Central memory CD8-positive, alpha-beta T cell (primary cell): Measurements from ENCODE around the gene CXorf49B.
"Not testable (repeated sequence)": the region's sequence is repeated elsewhere in the genome, so short reads cannot be mapped to it uniquely, and the experiment has no call there.

Experiments used
- ATAC-seq: fragments of 150-1000 bp; cut with Tn5 transposase; replicated peaks from 2 replicates; pipeline ENCODE4 v1.10.0; 2022; ENCODE audit warnings: mild to moderate bottlenecking, moderate FRiP score, moderate number of reproducible peaks; ENCODE audit not compliant: poor library complexity, severe bottlenecking; ENCODE audit errors: extremely low read depth
- DNase-seq, 2 donors: peaks; one replicate each; pipeline ENCODE4 v3.0.0; 2021; ENCODE audit warnings: low spot score in 2 of 2
- H3K27ac Mint-ChIP-seq: one replicate; pipeline ENCODE4 v1.8.0; 2022; ENCODE audit warnings: low read depth, mild to moderate bottlenecking, moderate library complexity, mixed read lengths
- H3K27me3 Mint-ChIP-seq: one replicate; pipeline ENCODE4 v1.8.0; 2022; ENCODE audit warnings: mixed read lengths
- H3K36me3 Mint-ChIP-seq: one replicate; pipeline ENCODE4 v1.8.0; 2022; ENCODE audit warnings: mild to moderate bottlenecking, moderate library complexity, mixed read lengths; ENCODE audit not compliant: insufficient read depth
- H3K4me1 Mint-ChIP-seq: one replicate; pipeline ENCODE4 v1.8.0; 2022; ENCODE audit warnings: mixed read lengths
- H3K4me3 Mint-ChIP-seq: one replicate; pipeline ENCODE4 v1.8.0; 2022; ENCODE audit warnings: mild to moderate bottlenecking, moderate library complexity, mixed read lengths
- H3K9me3 Mint-ChIP-seq: one replicate; pipeline ENCODE4 v1.8.0; 2022; ENCODE audit warnings: mixed read lengths

Gene CXorf49B

GRCh38 chrX:71763049-71763448, at the start of gene CXorf49B:
TSS of gene CXorf49B (plus strand) at chrX:71763349. CDS start at chrX:71763424, 75 bp downstream.
- not testable (repeated sequence) for H3K36me3 Mint-ChIP-seq, H3K27me3 Mint-ChIP-seq, DNase-seq, H3K27ac Mint-ChIP-seq, H3K9me3 Mint-ChIP-seq, H3K4me1 Mint-ChIP-seq, H3K4me3 Mint-ChIP-seq, ATAC-seq

- not testable (repeated sequence) for H3K36me3 Mint-ChIP-seq, H3K4me3 Mint-ChIP-seq, H3K27ac Mint-ChIP-seq, H3K9me3 Mint-ChIP-seq, H3K27me3 Mint-ChIP-seq, H3K4me1 Mint-ChIP-seq, ATAC-seq, DNase-seq
Observed at GRCh38 chrX:71714064-71714463, 49.1 kb upstream of the CXorf49B start.

- not testable (repeated sequence) for H3K27me3 Mint-ChIP-seq, ATAC-seq, H3K4me1 Mint-ChIP-seq, H3K4me3 Mint-ChIP-seq, H3K27ac Mint-ChIP-seq, H3K36me3 Mint-ChIP-seq, DNase-seq, H3K9me3 Mint-ChIP-seq
Observed at GRCh38 chrX:71715551-71715950, 47.6 kb upstream of the CXorf49B start.

GRCh38 chrX:71716323-71716722, 46.8 kb upstream of the CXorf49B start:
- not testable (repeated sequence) for H3K27ac Mint-ChIP-seq

DNA sequence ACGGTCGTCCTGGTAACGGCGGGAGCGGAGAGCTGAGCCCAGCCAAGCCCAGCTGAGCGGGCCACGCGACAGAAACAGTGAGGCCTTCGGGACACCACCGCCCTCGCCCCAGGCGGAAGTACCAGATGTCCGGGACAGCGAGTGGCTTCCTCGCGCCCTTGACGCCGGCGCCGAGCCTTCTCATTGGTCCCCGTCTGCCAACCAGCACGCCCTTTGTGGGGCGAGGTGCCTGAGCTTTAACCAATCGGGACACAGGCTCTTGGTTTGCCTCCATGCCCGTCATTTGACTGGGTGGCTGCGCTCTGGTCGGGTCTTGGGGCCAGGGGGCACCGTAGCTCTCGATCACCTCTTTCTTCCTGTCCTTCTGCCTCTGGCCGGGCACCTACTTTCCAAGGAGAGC, 45.0 kb upstream of the CXorf49B start, which contains the start of gene CXorf49:
TSS of gene CXorf49 (minus strand) at position 101 of the 400 bp plus-strand sequence. CDS start 134 bp downstream, outside the sequence.
- H3K4me3 Mint-ChIP-seq, H3K27me3 Mint-ChIP-seq, DNase-seq, H3K27ac Mint-ChIP-seq, ATAC-seq, H3K4me1 Mint-ChIP-seq, H3K36me3 Mint-ChIP-seq, H3K9me3 Mint-ChIP-seq: not testable (repeated sequence)

More at GRCh38 chrX:71716323-71716722, 46.8 kb upstream of the CXorf49B start:
- H3K27me3 Mint-ChIP-seq, DNase-seq, ATAC-seq, H3K4me1 Mint-ChIP-seq, H3K36me3 Mint-ChIP-seq, H3K4me3 Mint-ChIP-seq, H3K9me3 Mint-ChIP-seq: not testable (repeated sequence)

GRCh38 chrX:71719195-71719594, 44.0 kb upstream of the CXorf49B start:
- not testable (repeated sequence) for DNase-seq, H3K27me3 Mint-ChIP-seq, H3K36me3 Mint-ChIP-seq

GRCh38 chrX:71720289-71720886, 42.8 kb upstream of the CXorf49B start:
- not testable (repeated sequence) for H3K36me3 Mint-ChIP-seq, H3K4me3 Mint-ChIP-seq, H3K27me3 Mint-ChIP-seq, DNase-seq, H3K4me1 Mint-ChIP-seq, H3K9me3 Mint-ChIP-seq, H3K27ac Mint-ChIP-seq, ATAC-seq

More at GRCh38 chrX:71719195-71719594, 44.0 kb upstream of the CXorf49B start:
- ATAC-seq, H3K9me3 Mint-ChIP-seq, H3K27ac Mint-ChIP-seq, H3K4me3 Mint-ChIP-seq, H3K4me1 Mint-ChIP-seq: not testable (repeated sequence)

GRCh38 chrX:71760688-71761281, 2.4 kb upstream of the CXorf49B start:
- not testable (repeated sequence) for H3K9me3 Mint-ChIP-seq, H3K27me3 Mint-ChIP-seq, H3K36me3 Mint-ChIP-seq, H3K4me1 Mint-ChIP-seq, H3K4me3 Mint-ChIP-seq, H3K27ac Mint-ChIP-seq, ATAC-seq, DNase-seq

DNA sequence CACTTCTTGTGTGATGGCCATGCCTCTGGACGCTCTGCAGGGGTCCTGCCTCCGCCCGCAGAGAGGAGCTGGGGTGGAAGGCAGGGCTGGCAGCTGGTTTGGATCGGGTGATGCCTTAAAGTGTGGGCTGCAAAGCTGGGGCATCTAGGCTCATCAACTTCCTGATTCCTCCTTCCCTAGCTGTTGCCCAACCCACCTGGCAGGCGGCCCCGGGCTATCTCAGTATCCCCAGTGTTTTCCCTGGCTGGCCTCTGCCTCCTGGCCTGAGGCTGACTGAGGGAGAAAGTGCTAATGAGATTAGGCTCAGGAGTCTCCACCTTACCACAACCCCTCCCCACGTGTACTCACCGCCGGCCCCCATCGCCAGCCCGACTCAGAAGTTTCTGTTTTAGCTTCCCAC, 1.7 kb downstream of the CXorf49B start:
- not testable (repeated sequence) for H3K36me3 Mint-ChIP-seq, H3K4me1 Mint-ChIP-seq, H3K27me3 Mint-ChIP-seq, H3K4me3 Mint-ChIP-seq, H3K9me3 Mint-ChIP-seq, ATAC-seq, H3K27ac Mint-ChIP-seq, DNase-seq

DNA sequence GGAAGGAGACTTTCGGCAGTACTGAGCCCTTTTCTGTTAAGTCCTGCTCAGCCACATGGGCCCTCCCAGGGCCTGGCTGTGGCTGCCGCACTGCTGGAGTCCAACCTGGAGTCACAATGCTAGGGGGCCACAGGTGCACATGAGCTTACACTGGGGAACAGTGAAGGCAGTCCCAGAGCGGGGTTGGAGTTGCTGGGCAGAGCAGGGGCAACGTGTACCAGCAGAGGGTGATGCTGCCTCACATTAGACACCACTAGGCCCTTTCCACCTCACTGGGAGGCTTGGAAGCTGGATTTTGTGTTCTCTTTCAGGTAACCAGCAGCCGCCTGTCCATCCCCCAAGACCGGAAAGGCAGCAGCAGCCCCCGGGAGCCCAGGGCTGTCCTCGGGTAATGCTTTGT, 2.5 kb downstream of the CXorf49B start:
- H3K36me3 Mint-ChIP-seq, H3K27me3 Mint-ChIP-seq, H3K27ac Mint-ChIP-seq: not testable (repeated sequence)

GRCh38 chrX:71767134-71767533, 4.0 kb downstream of the CXorf49B start:
- H3K4me3 Mint-ChIP-seq, H3K27ac Mint-ChIP-seq, H3K27me3 Mint-ChIP-seq, ATAC-seq, H3K9me3 Mint-ChIP-seq, H3K36me3 Mint-ChIP-seq, H3K4me1 Mint-ChIP-seq, DNase-seq: not testable (repeated sequence)

More for the DNA sequence above, 2.5 kb downstream of the CXorf49B start:
- not testable (repeated sequence) for ATAC-seq, H3K9me3 Mint-ChIP-seq, DNase-seq, H3K4me1 Mint-ChIP-seq, H3K4me3 Mint-ChIP-seq

GRCh38 chrX:71778322-71778721, 15.2 kb downstream of the CXorf49B start:
- not testable (repeated sequence) for H3K36me3 Mint-ChIP-seq, DNase-seq, H3K27me3 Mint-ChIP-seq, H3K4me1 Mint-ChIP-seq, H3K9me3 Mint-ChIP-seq, H3K4me3 Mint-ChIP-seq, H3K27ac Mint-ChIP-seq
- peak; percentile 40 for ATAC-seq

DNA sequence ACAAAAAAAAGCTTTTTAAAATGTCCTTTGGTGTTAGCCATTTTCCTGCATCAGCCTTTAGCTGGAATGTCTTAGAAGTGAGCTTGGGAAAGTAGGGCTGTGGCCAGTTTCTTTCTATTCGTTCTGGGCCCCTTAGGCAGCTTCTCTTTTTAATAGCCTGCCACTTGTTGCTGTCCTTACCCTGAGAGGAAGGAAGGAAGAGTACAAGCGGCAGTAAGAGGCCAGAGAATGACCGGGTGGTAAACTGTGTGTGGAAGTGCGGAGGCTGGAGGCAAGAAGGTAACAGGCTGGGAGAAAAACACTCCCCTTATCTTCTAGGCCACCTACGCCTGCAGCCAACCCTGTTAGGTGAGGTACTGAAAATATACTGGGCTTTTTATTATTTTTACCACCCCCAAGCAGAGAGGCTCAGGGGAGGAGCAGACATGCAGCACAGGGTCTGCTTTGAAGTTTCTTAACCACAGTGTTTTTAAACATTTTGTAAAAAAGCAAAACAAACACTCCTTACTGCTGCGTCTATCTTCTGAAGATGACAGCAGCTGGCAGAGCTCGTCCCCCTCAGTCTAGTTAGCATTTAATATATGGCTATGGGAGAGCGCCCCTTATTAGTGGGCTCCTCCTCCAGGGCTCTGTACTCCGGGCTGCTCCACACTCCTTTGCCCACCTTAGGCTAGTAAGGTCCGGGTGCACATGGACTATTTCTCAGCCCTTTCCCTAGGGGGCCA, 19.2 kb downstream of the CXorf49B start:
- ATAC-seq: peak; percentile 48
- not testable (repeated sequence) for DNase-seq, H3K36me3 Mint-ChIP-seq, H3K27ac Mint-ChIP-seq, H3K9me3 Mint-ChIP-seq, H3K4me3 Mint-ChIP-seq, H3K27me3 Mint-ChIP-seq, H3K4me1 Mint-ChIP-seq
